H9 (cell line): ENCODE measurements around the gene RNF214. TPM values are rescaled to one million over a fixed set of nuclear protein-coding genes. Genes with fewer than 3 reads are reported as not detected.
A peak's percentile ranks its signal among the peaks of the same experiment; 100 is the strongest.
"Not testable (repeated sequence)": the region's sequence is repeated elsewhere in the genome, so short reads cannot be mapped to it uniquely, and the experiment has no call there.

Experiments
- DNase-seq: peaks from one replicate; pipeline ENCODE4 v3.0.0-alpha.2; 2017
- H2AFZ ChIP-seq: one replicate; pipeline ENCODE4 v1.6.1; 2013; ENCODE audit warnings: mild to moderate bottlenecking, low read length, control low read depth, moderate library complexity
- H2AK5ac ChIP-seq: 2 replicates; pipeline ENCODE4 v1.6.1; 2013; ENCODE audit warnings: low read length, control low read depth, mixed read lengths; ENCODE audit not compliant: insufficient read length
- H2BK120ac ChIP-seq: one replicate; pipeline ENCODE4 v1.6.1; 2013; ENCODE audit warnings: low read depth, mild to moderate bottlenecking, low read length, control low read depth, inconsistent platforms; ENCODE audit not compliant: poor library complexity, severe bottlenecking
- H2BK12ac ChIP-seq: 2 replicates; pipeline ENCODE4 v1.6.1; 2013; ENCODE audit warnings: low read length, control low read depth, mixed read lengths, low read depth; ENCODE audit not compliant: insufficient read length
- H2BK15ac ChIP-seq: 2 replicates; pipeline ENCODE4 v1.6.1; 2013; ENCODE audit warnings: low read depth, low read length, control low read depth
- H2BK20ac ChIP-seq: one replicate; pipeline ENCODE4 v1.6.1; 2013; ENCODE audit warnings: low read depth, mild to moderate bottlenecking, low read length, control low read depth, inconsistent platforms; ENCODE audit not compliant: poor library complexity, severe bottlenecking
- H2BK5ac ChIP-seq: 2 replicates; pipeline ENCODE4 v1.6.1; 2013; ENCODE audit warnings: low read length, control low read depth, mixed read lengths; ENCODE audit not compliant: insufficient read length
- H3K14ac ChIP-seq: 2 replicates; pipeline ENCODE4 v1.6.1; 2013; ENCODE audit warnings: low read length, control low read depth; ENCODE audit not compliant: insufficient read depth
- H3K18ac ChIP-seq: 2 replicates; pipeline ENCODE4 v1.6.1; 2013; ENCODE audit warnings: low read depth, mild to moderate bottlenecking, mixed read lengths, low read length, control low read depth; ENCODE audit not compliant: insufficient read length
- H3K23ac ChIP-seq: 2 replicates; pipeline ENCODE4 v1.6.1; 2013; ENCODE audit warnings: low read length, control low read depth, mixed read lengths, low read depth; ENCODE audit not compliant: insufficient read length
- H3K23me2 ChIP-seq: 2 replicates; pipeline ENCODE4 v1.6.1; 2013; ENCODE audit warnings: low read depth, mild to moderate bottlenecking, mixed read lengths, low read length, control low read depth; ENCODE audit not compliant: insufficient read length, poor library complexity, severe bottlenecking
- H3K27ac ChIP-seq: 2 replicates; pipeline ENCODE4 v1.5.1; 2013; ENCODE audit warnings: low read length, control low read depth, mixed read lengths, low read depth; ENCODE audit not compliant: insufficient read length
- H3K27me3 ChIP-seq: 2 replicates; pipeline ENCODE4 v1.6.1; 2013; ENCODE audit warnings: low read length, control low read depth, inconsistent platforms; ENCODE audit not compliant: insufficient read depth
- H3K4ac ChIP-seq: 2 replicates; pipeline ENCODE4 v1.6.1; 2013; ENCODE audit warnings: low read depth, mild to moderate bottlenecking, control low read depth, inconsistent platforms, low read length, moderate library complexity
- H3K4me1 ChIP-seq: 2 replicates; pipeline ENCODE4 v1.6.1; 2013; ENCODE audit warnings: low read length, control low read depth, inconsistent platforms; ENCODE audit not compliant: insufficient read depth
- H3K4me2 ChIP-seq: 2 replicates; pipeline ENCODE4 v1.6.1; 2013; ENCODE audit warnings: low read length, control low read depth, mixed read lengths; ENCODE audit not compliant: insufficient read length, insufficient read depth
- H3K56ac ChIP-seq: 2 replicates; pipeline ENCODE4 v1.6.1; 2013; ENCODE audit warnings: low read depth, mild to moderate bottlenecking, mixed read lengths, low read length, control low read depth; ENCODE audit not compliant: insufficient read length
- H3K79me1 ChIP-seq: 2 replicates; pipeline ENCODE4 v1.6.1; 2013; ENCODE audit warnings: low read depth, mild to moderate bottlenecking, moderate library complexity, low read length, control low read depth, inconsistent platforms; ENCODE audit not compliant: insufficient read depth, poor library complexity, severe bottlenecking
- H3K79me2 ChIP-seq: 2 replicates; pipeline ENCODE4 v1.6.1; 2013; ENCODE audit warnings: low read length, control low read depth, inconsistent platforms; ENCODE audit not compliant: insufficient read depth
- H3K9ac ChIP-seq: 2 replicates; pipeline ENCODE4 v1.6.1; 2013; ENCODE audit warnings: low read length, control low read depth, mixed read lengths; ENCODE audit not compliant: insufficient read length; ENCODE audit errors: extremely low read depth
- H3K9me3 ChIP-seq: one replicate; pipeline ENCODE4 v1.6.1; 2013; ENCODE audit warnings: low read depth, low read length, inconsistent platforms; ENCODE audit not compliant: control insufficient read depth
- H3T11ph ChIP-seq: one replicate; pipeline ENCODE4 v1.6.1; 2013; ENCODE audit warnings: mild to moderate bottlenecking, low read length, control low read depth, inconsistent platforms
- H4K20me1 ChIP-seq: one replicate; pipeline ENCODE4 v1.6.1; 2013; ENCODE audit not compliant: control insufficient read depth, insufficient read length, insufficient read depth
- H4K5ac ChIP-seq: 2 replicates; pipeline ENCODE4 v1.6.1; 2013; ENCODE audit warnings: low read depth, mild to moderate bottlenecking, mixed read lengths, low read length, control low read depth; ENCODE audit not compliant: insufficient read length
- H4K8ac ChIP-seq: replicated peaks from 2 replicates; pipeline ENCODE4 v1.6.1; 2013; ENCODE audit warnings: low read length, control low read depth, mixed read lengths, low read depth; ENCODE audit not compliant: insufficient read length
- H4K91ac ChIP-seq: 2 replicates; pipeline ENCODE4 v1.6.1; 2013; ENCODE audit warnings: low read depth, mild to moderate bottlenecking, moderate library complexity, mixed read lengths, low read length, control low read depth; ENCODE audit not compliant: insufficient read length
- H3K27ac Mint-ChIP-seq, 3 experiments: 2 replicates in 2 of 3; 3 replicates in 1 of 3; pipeline ENCODE4 v1.8.0; 2020 to 2021; ENCODE audit warnings: mixed read lengths in 3 of 3, mild to moderate bottlenecking in 1 of 3, moderate library complexity in 1 of 3
- H3K27me3 Mint-ChIP-seq: 2 replicates; pipeline ENCODE4 v1.8.0; 2021; ENCODE audit warnings: low read depth, mild to moderate bottlenecking, moderate library complexity, mixed read lengths
- H3K36me3 Mint-ChIP-seq, 3 experiments: 2 replicates in 2 of 3; 3 replicates in 1 of 3; pipeline ENCODE4 v1.8.0; 2020 to 2021; ENCODE audit warnings: low read depth in 3 of 3, mixed read lengths in 3 of 3; ENCODE audit not compliant: insufficient read depth in 1 of 3
- H3K4me1 Mint-ChIP-seq, 2 experiments: 2 replicates each; pipeline ENCODE4 v1.8.0; 2020; ENCODE audit warnings: mixed read lengths in 2 of 2
- H3K4me3 Mint-ChIP-seq, 2 experiments: 2 replicates in 1 of 2; 3 replicates in 1 of 2; pipeline ENCODE4 v1.8.0; 2020 to 2021; ENCODE audit warnings: mild to moderate bottlenecking in 2 of 2, mixed read lengths in 2 of 2, moderate library complexity in 1 of 2
- H3K9me3 Mint-ChIP-seq, 2 experiments: 2 replicates in 1 of 2; 3 replicates in 1 of 2; pipeline ENCODE4 v1.8.0; 2020; ENCODE audit warnings: mild to moderate bottlenecking in 2 of 2, mixed read lengths in 2 of 2, moderate library complexity in 1 of 2
- CTCF ChIP-seq: fragments of 200-600 bp; sonication (generic); conservative IDR thresholded peaks from 3 replicates; pipeline ENCODE4 v1.8.0; 2021; ENCODE audit warnings: antibody characterized with exemption, mild to moderate bottlenecking
- WGBS: extraction: QIAGEN DNeasy Blood & Tissue Kit; methylation state at CpG from one replicate; pipeline ENCODE4 v1.1.7; 2013; ENCODE audit warnings: missing lambda C conversion rate, low lambda C conversion rate, mixed read lengths; ENCODE audit not compliant: insufficient read length; ENCODE audit errors: extremely low coverage; 5-methylcytosine and 5-hydroxymethylcytosine counted together
- long read RNA-seq: library from polyadenylated mRNA; unstranded; transcript quantifications from one replicate; pipeline ENCODE4 v2.0.0, GENCODE V29; 2020
- total RNA-seq: library from RNA; stranded (reverse); gene quantifications from 2 replicates; pipeline ENCODE4 v1.2.1, GENCODE V29; 2021

The RNF214 gene
- total RNA-seq = 25.4 and 26.0 TPM in 2 replicates
- long read RNA-seq, transcript RNF214-201 (15 exons, 2,755 nt) = major isoform, 6 of 26 reads
- long read RNA-seq, partial matches to known transcripts = 9 of 26 reads
- long read RNA-seq, other reads (novel, unspliced or antisense) = 10 of 26 reads

- no peak within 1 kb of the TSS for H3K56ac ChIP-seq
- peak within 1 kb of the TSS; percentile 64 for H3K18ac ChIP-seq
- H3K36me3 Mint-ChIP-seq = peaks cover 9 to 22% (median 9%) of the 10 kb centered on the region in 3 experiments; a peak in 5 of 7 replicates
- H3K4ac ChIP-seq = no peak within 1 kb of the TSS
- no peak within 1 kb of the TSS for H2BK120ac ChIP-seq
- no peaks in the 10 kb centered on the region for H3K27me3 ChIP-seq
- H2BK5ac ChIP-seq = no peak within 1 kb of the TSS
- H3K9me3 Mint-ChIP-seq = no peaks in the 10 kb centered on the region
- no peak within 1 kb of the TSS for H4K8ac ChIP-seq
- H4K20me1 ChIP-seq = no peaks in the 10 kb centered on the region
- no peak within 1 kb of the TSS for H3T11ph ChIP-seq
- peaks cover 24 to 26% of the 10 kb centered on the region in 2 experiments for H3K4me1 Mint-ChIP-seq
- no peaks in the 10 kb centered on the region for H3K4me1 ChIP-seq
- H3K4me2 ChIP-seq = peak within 1 kb of the TSS; percentile 92
- H3K27me3 Mint-ChIP-seq = no peaks in the 10 kb centered on the region; the same call in 1 of the 2 replicates
- H3K79me1 ChIP-seq = no peaks in the 10 kb centered on the region
- peak within 1 kb of the TSS; percentile 60 for H3K9ac ChIP-seq
- TF ChIP-seq CTCF = peak; percentile 86
- no peak within 1 kb of the TSS for H3K23ac ChIP-seq
- H2BK12ac ChIP-seq = no peak within 1 kb of the TSS
- peak; percentile 82 for DNase-seq
- H4K5ac ChIP-seq = no peak within 1 kb of the TSS
- no peak within 1 kb of the TSS for H2AK5ac ChIP-seq
- no peak within 1 kb of the TSS for H4K91ac ChIP-seq
- H3K14ac ChIP-seq = peak within 1 kb of the TSS; percentile 52
- H2BK20ac ChIP-seq = no peak within 1 kb of the TSS
- H3K27ac ChIP-seq = no peak within 1 kb of the TSS
- H3K27ac Mint-ChIP-seq = peak within 1 kb of the TSS; percentile 94 to 100 (median 100)
- H3K79me2 ChIP-seq = no peaks in the 10 kb centered on the region
- WGBS = no CpG with 5 or more reads among the region's 94 CpGs
- no peaks in the 10 kb centered on the region for H3K9me3 ChIP-seq
- H2BK15ac ChIP-seq = no peak within 1 kb of the TSS
- H3K4me3 Mint-ChIP-seq = peak within 1 kb of the TSS; percentile 94 to 100
- peak within 1 kb of the TSS; percentile 85 for H2AFZ ChIP-seq
- peaks cover 15% of the 10 kb centered on the region for H3K23me2 ChIP-seq
Measured at GRCh38 chr11:117232092-117232878, at the start of gene RNF214. Gene RNF214, plus strand, starts transcription at chr11:117232671. Its CDS starts 1,602 bp downstream, at chr11:117234273.

- H4K20me1 ChIP-seq, H3K27ac Mint-ChIP-seq, H3K79me1 ChIP-seq, H2AK5ac ChIP-seq, H3T11ph ChIP-seq, H4K8ac ChIP-seq, H3K4me3 Mint-ChIP-seq, H3K4me2 ChIP-seq, H2BK120ac ChIP-seq, H3K9me3 Mint-ChIP-seq, H4K5ac ChIP-seq, H3K23ac ChIP-seq, H2AFZ ChIP-seq, H3K9ac ChIP-seq, DNase-seq, H3K4ac ChIP-seq, H2BK12ac ChIP-seq, H3K9me3 ChIP-seq, H2BK5ac ChIP-seq, H3K18ac ChIP-seq, H3K79me2 ChIP-seq, H2BK15ac ChIP-seq, H3K27ac ChIP-seq, H3K56ac ChIP-seq, H2BK20ac ChIP-seq, H3K14ac ChIP-seq, H3K27me3 Mint-ChIP-seq, H3K27me3 ChIP-seq, H4K91ac ChIP-seq, H3K4me1 ChIP-seq: not testable (repeated sequence)
- no CpG with 5 or more reads among the region's 13 CpGs for WGBS
- peaks cover 12% of the 10 kb centered on the region for H3K23me2 ChIP-seq
- H3K36me3 Mint-ChIP-seq = peaks cover 0 to 22% (median 13%) of the 10 kb centered on the region in 3 experiments; a peak in 4 of 7 replicates
- peaks cover 15 to 21% of the 10 kb centered on the region in 2 experiments for H3K4me1 Mint-ChIP-seq
Measured at GRCh38 chr11:117183178-117183577, 49.3 kb upstream of the RNF214 start.
